K562 (cell line): ENCODE measurements around the gene CDYL. TPM values are rescaled to one million over a fixed set of nuclear protein-coding genes. Genes with fewer than 3 reads are reported as not detected.

ENCODE experiments used
- ATAC-seq: fragments of 200-7000 bp; cut with Tn5 transposase; 3 replicates; pipeline ENCODE4 v1.9.1; 2020; ENCODE audit warnings: moderate library complexity
- BruUV-seq: library from RNA; stranded (reverse); fragments of 400-500 nt; replicated peaks from 2 replicates; lab custom pipeline; 2021; lab: Mats Ljungman, UMichigan
- CTCF ChIA-PET: fragments of 300-600 bp; formaldehyde crosslinking; extraction: SDS; loops from one replicate; lab custom pipeline; 2021; ENCODE audit warnings: low intra/inter-chr PET ratio; lab: Yijun Ruan, JAX
- POLR2A ChIA-PET: fragments of 300-600, 350-650 bp; sonication (Branson Sonifier 250); formaldehyde crosslinking; extraction: SDS; loops from one replicate; lab custom pipeline; 2021; ENCODE audit warnings: antibody characterized with exemption, inconsistent platforms; lab: Yijun Ruan, JAX
- DNase-seq, 4 experiments: peaks; one replicate each; pipeline versions ENCODE4 v3.0.0 to v3.0.0-alpha.2; 2011 to 2018; ENCODE audit warnings: low spot score in 3 of 4, mixed read lengths in 3 of 4; ENCODE audit errors: extremely low read depth in 1 of 4
- FAIRE-seq: peaks from 2 replicates; lab custom pipeline; 2011; peaks lifted over from hg19 to GRCh38; lab: Jason Lieb, UNC
- H2AFZ ChIP-seq: 2 replicates; pipeline ENCODE4 v1.6.0; 2011; ENCODE audit warnings: low read depth, low read length, control low read depth, inconsistent platforms
- H3K27ac ChIP-seq: fragments of 200-600 bp; 3 replicates; pipeline ENCODE4 v1.8.0; 2011; ENCODE audit warnings: low read depth, mild to moderate bottlenecking, control low read depth, inconsistent platforms, low read length, moderate library complexity, mixed read lengths; ENCODE audit errors: extremely low read depth
- H3K27me3 ChIP-seq, 2 experiments: fragments of 300-600 bp in 1 of 2; 2 replicates in 1 of 2; 3 replicates in 1 of 2; pipeline versions ENCODE4 v1.6.0 to v1.8.0; 2011; ENCODE audit warnings: inconsistent platforms in 2 of 2, low read length in 2 of 2, mild to moderate bottlenecking in 1 of 2, mixed read lengths in 1 of 2, moderate library complexity in 1 of 2; ENCODE audit not compliant: control insufficient read depth in 2 of 2, insufficient read depth in 2 of 2
- H3K36me3 ChIP-seq: fragments of 300-600 bp; 3 replicates; pipeline ENCODE4 v1.8.0; 2011; ENCODE audit warnings: mild to moderate bottlenecking, low read length, inconsistent platforms; ENCODE audit not compliant: control insufficient read depth, insufficient read depth
- H3K4me1 ChIP-seq, 2 experiments: fragments of 200-600 bp in 1 of 2; replicated peaks in 1 of 2; 2 replicates in 1 of 2; 3 replicates in 1 of 2; pipeline versions ENCODE4 v1.5.1 to v1.8.0; 2011; ENCODE audit warnings: inconsistent platforms in 2 of 2, low read length in 2 of 2, mild to moderate bottlenecking in 1 of 2, mixed read lengths in 1 of 2, moderate library complexity in 1 of 2; ENCODE audit not compliant: control insufficient read depth in 2 of 2, insufficient read depth in 2 of 2
- H3K4me2 ChIP-seq: 2 replicates; pipeline ENCODE4 v1.6.1; 2011; ENCODE audit warnings: low read length, control low read depth, inconsistent platforms, mixed read lengths; ENCODE audit not compliant: insufficient read depth
- H3K4me3 ChIP-seq: fragments of 200-600 bp; sonication (generic), shearing (Covaris generic); 2 replicates; pipeline ENCODE4 v1.5.1; 2016; ENCODE audit warnings: control low read depth, inconsistent platforms
- H3K79me2 ChIP-seq: fragments of 200-600 bp; 3 replicates; pipeline ENCODE4 v1.8.0; 2011; ENCODE audit warnings: low read length, inconsistent platforms; ENCODE audit not compliant: control insufficient read depth, insufficient read depth
- H3K9ac ChIP-seq, 2 experiments: 2 replicates each; pipeline versions ENCODE4 v1.6.0 to v1.6.1; 2011; ENCODE audit warnings: low read depth in 2 of 2, low read length in 2 of 2, control low read depth in 1 of 2, inconsistent platforms in 1 of 2, mild to moderate bottlenecking in 1 of 2, mixed read lengths in 1 of 2; ENCODE audit not compliant: insufficient read depth in 1 of 2
- H3K9me1 ChIP-seq: one replicate; pipeline ENCODE4 v1.6.0; 2011; ENCODE audit warnings: inconsistent platforms, mild to moderate bottlenecking, low read length, moderate library complexity; ENCODE audit not compliant: control insufficient read depth, insufficient read depth
- H3K9me3 ChIP-seq: replicated peaks from 2 replicates; pipeline ENCODE4 v1.5.1; 2011; ENCODE audit warnings: low read depth, low read length, inconsistent platforms; ENCODE audit not compliant: control insufficient read depth, insufficient read depth
- H4K20me1 ChIP-seq: replicated peaks from 2 replicates; pipeline ENCODE4 v1.6.1; 2011; ENCODE audit warnings: low read length, inconsistent platforms, mixed read lengths; ENCODE audit not compliant: control insufficient read depth, insufficient read depth
- ARID2 ChIP-seq: fragments of 450-650 bp; IDR thresholded peaks from 2 replicates; pipeline ENCODE4 v1.6.1; 2017; ENCODE audit warnings: antibody characterized with exemption, mild to moderate bottlenecking
- CSDE1 ChIP-seq, 2 experiments: fragments of 450-650 bp; IDR thresholded peaks; 2 replicates each; pipeline ENCODE4 v1.6.1; 2016; ENCODE audit warnings: mild to moderate bottlenecking in 1 of 2
- ELF4 ChIP-seq: fragments of 450-650 bp; formaldehyde crosslinking; IDR thresholded peaks from 2 replicates; pipeline ENCODE4 v1.4.0; 2022; ENCODE audit warnings: missing genetic modification characterization
- LCOR ChIP-seq: sonication (generic); formaldehyde crosslinking; IDR thresholded peaks from 2 replicates; pipeline ENCODE4 v1.8.0; 2022; ENCODE audit warnings: mild to moderate bottlenecking, missing genetic modification reagents
- MGA ChIP-seq: fragments of 450-650 bp; IDR thresholded peaks from 2 replicates; pipeline ENCODE4 v1.6.1; 2016; ENCODE audit warnings: mild to moderate bottlenecking, moderate library complexity
- PHF8 ChIP-seq: fragments of 200-600 bp; sonication (generic); IDR thresholded peaks from 2 replicates; pipeline ENCODE4 v1.6.1; 2012; ENCODE audit warnings: mixed run types, mild to moderate bottlenecking, inconsistent platforms, low read length, moderate library complexity, borderline replicate concordance
- SAFB ChIP-seq: fragments of 200-400 bp; formaldehyde crosslinking; IDR thresholded peaks from 2 replicates; pipeline ENCODE4 v1.6.1; 2017; ENCODE audit warnings: low read depth, low read length, borderline replicate concordance
- STAT5A ChIP-seq: IDR thresholded peaks from 2 replicates; pipeline ENCODE4 v1.6.1; 2012; ENCODE audit warnings: low read length, inconsistent platforms, borderline replicate concordance
- TAF7 ChIP-seq: fragments of 450-650 bp; IDR thresholded peaks from 2 replicates; pipeline ENCODE4 v1.6.1; 2016; ENCODE audit warnings: missing genetic modification characterization, missing compliant biosample characterization
- YY1 ChIP-seq, 3 experiments: IDR thresholded peaks; 2 replicates each; pipeline ENCODE4 v1.6.1; 2011; ENCODE audit warnings: low read length in 2 of 3, mild to moderate bottlenecking in 2 of 3, moderate library complexity in 2 of 3, borderline replicate concordance in 1 of 3, control low read depth in 1 of 3, low read depth in 1 of 3; ENCODE audit not compliant: insufficient read depth in 3 of 3, insufficient replicate concordance in 2 of 3, control insufficient read depth in 1 of 3, insufficient read length in 1 of 3; ENCODE audit errors: extremely low read depth in 1 of 3
- WGBS: fragments of 100-300 bp; shearing (Covaris generic); methylation state at CpG from one replicate; pipeline ENCODE4 v1.1.6; 2016; ENCODE audit warnings: low coverage, mixed read lengths; ENCODE audit not compliant: insufficient coverage; ENCODE audit errors: missing lambda C conversion rate; 5-methylcytosine and 5-hydroxymethylcytosine counted together
- in situ Hi-C: fragments of 300-500 bp; cut with MboI; formaldehyde crosslinking; loops from 4 replicates; pipeline ENCODE4 v1.15.0; 2018; ENCODE audit warnings: inconsistent platforms, mixed read lengths
- intact Hi-C: fragments of 100-400 bp; cut with micrococcal nuclease; formaldehyde crosslinking; loops from 2 replicates; pipeline ENCODE4 v1.14.2; 2022
- polyA plus RNA-seq, 8 experiments: library from polyadenylated mRNA; depleted of rRNA in 4 of 8; stranded (reverse) in 5 of 8; unstranded in 3 of 8; fragments of >200 nt; fragmentation: Nextera tagmentation in 2 of 8; fragmentation: Illumina TruSeq in 1 of 8; extraction: Ambion mirVana in 2 of 8; extraction: Trizol in 1 of 8; gene quantifications; 2 replicates each; pipeline versions ENCODE4 v1.2.1 to v1.2.3, GENCODE V29; 2011 to 2014; ENCODE audit warnings: inconsistent platforms in 1 of 8, missing spikeins in 1 of 8
- total RNA-seq, 7 experiments: library from RNA; depleted of rRNA in 6 of 7; stranded (reverse); fragments of >200 nt in 6 of 7; fragmentation: Illumina TruSeq in 2 of 7; extraction: Trizol in 2 of 7; gene quantifications; 2 replicates each; pipeline versions ENCODE4 v1.2.1 to v1.2.3, GENCODE V29; 2011 to 2021; ENCODE audit warnings: low replicate concordance in 1 of 7

The CDYL gene
- total and polyA plus RNA-seq, 9 of the 15 experiments (the other 6 are each of a cell fraction or from before 2014, with no cell fraction given) = 8.1 to 45.8 (median 40.8) TPM

- Histone ChIP-seq H3K36me3 (no peaks in the 10 kb centered on the region), H3K27ac (no peak overlapping the region), H3K4me3 (no peak overlapping the region), H3K4me1 (peaks cover 0 to 15% of the 10 kb centered on the region in 2 experiments; a peak in 3 of 5 replicates), H3K9me3 (peaks cover 2% of the 10 kb centered on the region; the same call in 1 of the 2 replicates), H2AFZ (no peak overlapping the region), H3K4me2 (no peak overlapping the region), H3K9ac (no peak overlapping the region), H4K20me1 (peaks cover 11% of the 10 kb centered on the region; the same call in 1 of the 2 replicates), H3K27me3 (no peaks in the 10 kb centered on the region), H3K79me2 (peaks cover 97% of the 10 kb centered on the region), H3K9me1 (no peaks in the 10 kb centered on the region)
- ChIA-PET POLR2A (no interaction called here), CTCF (no interaction called here)
- BruUV-seq = no TSS peak
- WGBS = 67% methylated on average over 2 of the region's 2 CpGs
- in situ Hi-C loops (no loop called here), intact Hi-C loops (loop anchor here (5.0 kb wide), 2 partner anchors 119 to 199 kb away; no protein-coding TSS in a partner anchor)
- DNase-seq = no peak
- no peak for FAIRE-seq
- no peak for ATAC-seq
- TF ChIP-seq STAT5A (no peak), TAF7 (no peak), MGA (no peak), LCOR (no peak), PHF8 (no peak), YY1 (IDR thresholded peaks at IDR 0.05; ENCODE audit: borderline replicate concordance in 1 of 3, control insufficient read depth in 1 of 3, extremely low read depth in 1 of 3, insufficient read depth in 3 of 3, insufficient read length in 1 of 3, insufficient replicate concordance in 2 of 3, low read depth in 1 of 3, low read length in 2 of 3) (no peak), CSDE1 (IDR thresholded peaks at IDR 0.05) (no peak), SAFB (no peak), ARID2 (no peak), ELF4 (CRISPR knock-in tag) (no peak)
These were observed 70.2 kb downstream of the CDYL start for GRCh38 chr6:4846387-4846786.
